ENCODE results near the gene CFAP20DC. TPM values are rescaled to one million over a fixed set of nuclear protein-coding genes. Genes with fewer than 3 reads are reported as not detected.

CFAP20DC gene
- total and polyA plus RNA-seq, 2 of the 4 experiments (the other 2 are of a cell fraction): 1.2 to 1.6 TPM

- in situ Hi-C loops (cut with MboI; ENCODE audit: low sequenced_read_pairs): no loop called here
- CTCF ChIA-PET: interaction anchor here (0.9 kb wide), 1 partner anchor 11 kb away, joined by 4 read pairs; no protein-coding TSS in a partner anchor
Measured at GRCh38 chr3:59064276-59064675, 14.5 kb upstream of the CFAP20DC start.

More at GRCh38 chr3:59064276-59064675, 14.5 kb upstream of the CFAP20DC start:
- no peaks in the 10 kb centered on the region for H4K20me1 ChIP-seq (ENCODE audit: insufficient read depth, low read length)
- no peak overlapping the region for H3K27ac ChIP-seq (ENCODE audit: insufficient read depth, low read length)
- no peaks in the 10 kb centered on the region for H3K27me3 ChIP-seq (ENCODE audit: control insufficient read depth, insufficient read depth, low read length)
- H3K4me2 ChIP-seq (ENCODE audit: low read depth, low read length): no peak overlapping the region
- H3K36me3 ChIP-seq (ENCODE audit: control insufficient read depth, insufficient read depth, low read length): no peaks in the 10 kb centered on the region
- ATAC-seq (ENCODE audit: low read depth) (no peak), DNase-seq (no peak)
- H2BK20ac ChIP-seq (ENCODE audit: low read depth, low read length): no peak overlapping the region
- BruUV-seq (replicated peaks): no TSS peak
- dilution Hi-C loops (cut with HindIII; ENCODE audit: low sequenced_read_pairs, unreplicated experiment): no loop called here
- H3K23ac ChIP-seq (ENCODE audit: low read depth, low read length): no peak overlapping the region
- intact Hi-C loops (cut with micrococcal nuclease): no loop called here
- no peak overlapping the region for H2BK120ac ChIP-seq (ENCODE audit: low read depth, low read length)
- no peak overlapping the region for H2AK9ac ChIP-seq (replicated peaks; ENCODE audit: low read depth, low read length, poor library complexity)
- H2AK5ac ChIP-seq (ENCODE audit: low read depth, low read length): no peak overlapping the region
- H2BK15ac ChIP-seq (ENCODE audit: low read depth, low read length): no peak overlapping the region
- no peaks in the 10 kb centered on the region for H3K9me3 ChIP-seq (ENCODE audit: control insufficient read depth, insufficient read depth, low read length)
- no peak overlapping the region for H4K5ac ChIP-seq (ENCODE audit: low read depth, low read length)
- no peak overlapping the region for H3K18ac ChIP-seq (ENCODE audit: low read depth, low read length)
- TF ChIP-seq RCOR1 (IDR thresholded peaks at IDR 0.05; ENCODE audit: insufficient replicate concordance, low read length) (no peak), CTCF (conservative IDR thresholded peaks at IDR 0.05; ENCODE audit: low read depth, low read length) (no peak), BHLHE40 (IDR thresholded peaks at IDR 0.05; ENCODE audit: low read depth, low read length) (no peak), CEBPB (IDR thresholded peaks at IDR 0.05; ENCODE audit: low read depth, low read length) (no peak), POLR2A (IDR thresholded peaks at IDR 0.05; ENCODE audit: low read depth, low read length) (no peak), CHD1 (IDR thresholded peaks at IDR 0.05; ENCODE audit: low read depth, low read length) (no peak), MAZ (IDR thresholded peaks at IDR 0.05; ENCODE audit: borderline replicate concordance, low read depth, low read length) (no peak), RFX5 (IDR thresholded peaks at IDR 0.05; ENCODE audit: low read depth, low read length) (no peak), ELK1 (IDR thresholded peaks at IDR 0.05; ENCODE audit: borderline replicate concordance, low read depth, low read length) (no peak), FOS (IDR thresholded peaks at IDR 0.05; ENCODE audit: low read depth, low read length) (no peak), NFE2L2 (IDR thresholded peaks at IDR 0.05; ENCODE audit: low read depth, low read length) (no peak), SMC3 (IDR thresholded peaks at IDR 0.05; ENCODE audit: low read depth, low read length) (no peak), MAFK (IDR thresholded peaks at IDR 0.05; ENCODE audit: low read depth, low read length) (no peak), USF2 (IDR thresholded peaks at IDR 0.05; ENCODE audit: low read depth, low read length) (no peak), MXI1 (IDR thresholded peaks at IDR 0.05; ENCODE audit: borderline replicate concordance, low read depth, low read length) (no peak)
- H3K4ac ChIP-seq (ENCODE audit: low read depth, low read length): no peak overlapping the region
- no peak overlapping the region for H2AFZ ChIP-seq (replicated peaks; ENCODE audit: low read length, poor library complexity)
- H3K56ac ChIP-seq (ENCODE audit: extremely low read depth, insufficient read depth, low read length): no peak overlapping the region
- no peak overlapping the region for H4K8ac ChIP-seq (ENCODE audit: low read depth in 2 of 2, low read length in 2 of 2)
- POLR2A ChIA-PET (ENCODE audit: unreplicated experiment): no interaction called here
- no peak overlapping the region for H3K9ac ChIP-seq (ENCODE audit: low read depth, low read length)
- H3K9me1 ChIP-seq (ENCODE audit: insufficient read depth, low read length): no peaks in the 10 kb centered on the region
- no peaks in the 10 kb centered on the region for H3K79me1 ChIP-seq (ENCODE audit: low read depth in 1 of 2, low read length in 2 of 2)
- no peak overlapping the region for H2BK5ac ChIP-seq (ENCODE audit: low read depth, low read length, poor library complexity, severe bottlenecking)
- H3K4me1 ChIP-seq (ENCODE audit: control insufficient read depth, insufficient read depth, low read length): no peaks in the 10 kb centered on the region
- no CpG with 5 or more reads among the region's 2 CpGs for WGBS, 2 experiments (ENCODE audit: extremely low coverage in 2 of 2, insufficient read length in 1 of 2)
- H3K4me3 ChIP-seq (ENCODE audit: insufficient read depth, low read depth, low read length): no peak overlapping the region
- no peak overlapping the region for H4K91ac ChIP-seq (ENCODE audit: insufficient read depth, low read depth, low read length)
- H3K14ac ChIP-seq (replicated peaks; ENCODE audit: low read depth, low read length): no peak overlapping the region
